K562 (cell line): Measurements from ENCODE around the gene IRF8. TPM values are rescaled to one million over a fixed set of nuclear protein-coding genes. Genes with fewer than 3 reads are reported as not detected.

Experiments used
- CBFA2T3 ChIP-seq: fragments of 450-650 bp; IDR thresholded peaks from 2 replicates; pipeline ENCODE4 v1.6.1; 2017
- ETV1 ChIP-seq: fragments of 450-650 bp; conservative IDR thresholded peaks from 2 replicates; pipeline ENCODE4 v1.6.1; 2016; ENCODE audit warnings: missing genetic modification characterization, control low read depth, low read depth, missing compliant biosample characterization
- GABPA ChIP-seq: fragments of 200-800 bp; sonication (Bioruptor generic); conservative IDR thresholded peaks from 2 replicates; pipeline ENCODE4 v1.6.1; 2016; ENCODE audit warnings: low read depth, missing genetic modification characterization, missing compliant biosample characterization
- JUND ChIP-seq, 2 experiments: IDR thresholded peaks; 2 replicates in 1 of 2; 3 replicates in 1 of 2; pipeline ENCODE4 v1.6.1; 2011; ENCODE audit warnings: borderline replicate concordance in 2 of 2, low read depth in 2 of 2, low read length in 2 of 2, improper control_type of control experiment in 1 of 2, missing biosample characterization in 1 of 2, missing genetic modification characterization in 1 of 2, missing genetic modification reagents in 1 of 2
- MEIS2 ChIP-seq: fragments of 450-650 bp; IDR thresholded peaks from 2 replicates; pipeline ENCODE4 v1.6.1; 2014; ENCODE audit warnings: mild to moderate bottlenecking; ENCODE audit not compliant: partially characterized antibody
- NR2C1 ChIP-seq, 2 experiments: fragments of 450-650 bp; IDR thresholded peaks; 2 replicates each; pipeline ENCODE4 v1.6.1; 2017; ENCODE audit warnings: mild to moderate bottlenecking in 2 of 2, antibody characterized with exemption in 1 of 2, inconsistent platforms in 1 of 2, missing compliant biosample characterization in 1 of 2, missing genetic modification characterization in 1 of 2
- SFPQ ChIP-seq: fragments of 200-400 bp; formaldehyde crosslinking; IDR thresholded peaks from 2 replicates; pipeline ENCODE4 v1.6.1; 2017; ENCODE audit warnings: mild to moderate bottlenecking, low read depth, low read length, moderate library complexity
- USF2 ChIP-seq: sonication (generic); formaldehyde crosslinking; IDR thresholded peaks from 2 replicates; pipeline ENCODE4 v1.5.0; 2020; ENCODE audit warnings: missing genetic modification reagents
- ZBTB40 ChIP-seq, 2 experiments: fragments of 450-650 bp in 1 of 2; sonication (generic) in 1 of 2; formaldehyde crosslinking in 1 of 2; IDR thresholded peaks; 2 replicates each; pipeline versions ENCODE4 v1.7.1 to v1.9.0; 2016 to 2022; ENCODE audit warnings: inconsistent platforms in 1 of 2, mild to moderate bottlenecking in 1 of 2, missing genetic modification reagents in 1 of 2
- ZNF175 ChIP-seq: fragments of 200-800 bp; sonication (Bioruptor generic); IDR thresholded peaks from 2 replicates; pipeline ENCODE4 v1.6.1; 2016; ENCODE audit warnings: low read depth, mild to moderate bottlenecking, missing genetic modification characterization, missing compliant biosample characterization
- polyA plus RNA-seq, 8 experiments: library from polyadenylated mRNA; depleted of rRNA in 4 of 8; stranded (reverse) in 5 of 8; unstranded in 3 of 8; fragments of >200 nt; fragmentation: Nextera tagmentation in 2 of 8; fragmentation: Illumina TruSeq in 1 of 8; extraction: Ambion mirVana in 2 of 8; extraction: Trizol in 1 of 8; gene quantifications; 2 replicates each; pipeline versions ENCODE4 v1.2.1 to v1.2.3, GENCODE V29; 2011 to 2014; ENCODE audit warnings: inconsistent platforms in 1 of 8, missing spikeins in 1 of 8
- total RNA-seq, 7 experiments: library from RNA; depleted of rRNA in 6 of 7; stranded (reverse); fragments of >200 nt in 6 of 7; fragmentation: Illumina TruSeq in 2 of 7; extraction: Trizol in 2 of 7; gene quantifications; 2 replicates each; pipeline versions ENCODE4 v1.2.1 to v1.2.3, GENCODE V29; 2011 to 2021; ENCODE audit warnings: low replicate concordance in 1 of 7

The IRF8 gene
- total and polyA plus RNA-seq, 9 of the 15 experiments (the other 6 are each of a cell fraction or from before 2014, with no cell fraction given), result 0.01 to 0.98 TPM; not detected in 7

- peak; percentile 64; the same call in 1 of the 2 replicates for TF ChIP-seq ZBTB40 (IDR thresholded peaks at IDR 0.05)
- no peak for TF ChIP-seq ZBTB40 (CRISPR knock-in tag; IDR thresholded peaks at IDR 0.05)
- peak; percentile 51 for TF ChIP-seq MEIS2
- TF ChIP-seq GABPA, result peak; percentile 90
- 0 out of 2 replicates have a peak, but pooled peaks have one; percentile 12 for TF ChIP-seq JUND (IDR thresholded peaks at IDR 0.05; ENCODE audit: borderline replicate concordance, low read depth, low read length)
- TF ChIP-seq JUND (tag; IDR thresholded peaks at IDR 0.05; ENCODE audit: borderline replicate concordance, low read depth, low read length), result no peak
- TF ChIP-seq SFPQ, result no peak
- peak; percentile 88 for TF ChIP-seq ETV1 (tag)
- peak; percentile 62 for TF ChIP-seq CBFA2T3
- TF ChIP-seq NR2C1 (IDR thresholded peaks at IDR 0.05), result peak; percentile 91
- peak; percentile 92 for TF ChIP-seq NR2C1 (tag; IDR thresholded peaks at IDR 0.05)
- 0 out of 2 replicates have a peak, but pooled peaks have one; percentile 6 for TF ChIP-seq USF2
- TF ChIP-seq ZNF175 (CRISPR knock-in tag), result 0 out of 2 replicates have a peak, but pooled peaks have one; percentile 47
These were observed 17.4 kb downstream of the IRF8 start (continued) for GRCh38 chr16:85916141-85916890.
